Neuron (in vitro differentiated cells): Measurements from ENCODE around the gene GATA3.

Experiments
- H2AFZ ChIP-seq: one replicate; pipeline ENCODE4 v1.6.1; 2013; ENCODE audit warnings: low read depth, mild to moderate bottlenecking, inconsistent platforms, low read length, moderate library complexity
- H3K27me3 ChIP-seq: one replicate; pipeline ENCODE4 v1.6.1; 2013; ENCODE audit warnings: low read length; ENCODE audit not compliant: insufficient read depth
- H3K36me3 ChIP-seq: one replicate; pipeline ENCODE4 v1.6.1; 2013; ENCODE audit warnings: low read length; ENCODE audit not compliant: insufficient read depth
- H3K4me1 ChIP-seq: one replicate; pipeline ENCODE4 v1.6.1; 2013; ENCODE audit warnings: low read length; ENCODE audit not compliant: insufficient read depth
- H3K4me3 ChIP-seq: 2 replicates; pipeline ENCODE4 v1.5.1; 2013; ENCODE audit warnings: mild to moderate bottlenecking, low read length, moderate library complexity
- H3K9me3 ChIP-seq: one replicate; pipeline ENCODE4 v1.6.1; 2013; ENCODE audit warnings: low read length

GATA3 gene

DNA sequence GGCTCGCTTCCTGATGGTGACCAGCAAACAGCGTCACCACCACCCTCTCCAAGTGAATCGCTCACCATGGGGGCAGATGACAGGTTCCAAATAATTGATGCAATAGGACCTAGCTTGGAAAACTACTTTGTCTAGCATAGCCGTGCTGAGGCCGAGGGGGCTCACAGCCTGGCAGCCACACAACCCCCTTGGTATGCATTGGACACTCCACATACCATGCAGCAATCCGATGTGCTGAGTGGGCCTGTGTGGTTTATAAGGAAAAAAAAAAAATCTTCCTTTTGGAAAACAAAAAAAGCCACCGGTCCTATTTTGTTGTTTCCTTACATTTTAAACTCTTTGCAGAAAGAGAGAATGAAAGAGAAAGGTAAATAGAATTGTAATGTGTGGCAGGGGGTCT lies 15.1 kb downstream of the GATA3 start:
- Histone ChIP-seq H3K27me3 (peaks cover 37% of the 10 kb centered on the region), H3K36me3 (no peaks in the 10 kb centered on the region), H2AFZ (no peak overlapping the region), H3K9me3 (peaks cover 3% of the 10 kb centered on the region), H3K4me1 (no peaks in the 10 kb centered on the region), H3K4me3 (no peak overlapping the region)

DNA sequence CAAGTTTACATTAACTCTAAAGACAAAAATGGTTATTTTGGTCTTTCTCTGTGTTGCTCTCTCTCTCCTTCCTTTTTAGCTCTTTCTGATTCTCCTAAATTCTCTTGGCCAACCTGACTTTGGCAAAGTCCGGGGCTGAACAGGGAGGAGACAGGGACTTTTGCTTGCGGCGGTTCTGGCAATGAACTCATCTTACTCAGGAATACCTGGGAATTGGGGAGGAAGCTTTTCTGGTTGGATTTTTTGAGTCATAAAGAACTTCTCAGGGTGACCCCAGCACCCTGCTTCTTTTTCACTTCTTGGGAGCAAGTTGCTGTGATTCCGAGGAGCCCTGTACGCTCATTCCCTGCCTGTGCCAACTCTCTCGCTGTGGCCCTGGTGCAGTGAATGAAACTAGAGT lies 16.0 kb downstream of the GATA3 start:
- H3K4me1 ChIP-seq = peaks cover 2% of the 10 kb centered on the region
- no peak overlapping the region for H2AFZ ChIP-seq
- H3K36me3 ChIP-seq = no peaks in the 10 kb centered on the region
- H3K9me3 ChIP-seq = peaks cover 3% of the 10 kb centered on the region
- H3K27me3 ChIP-seq = peaks cover 39% of the 10 kb centered on the region
- no peak overlapping the region for H3K4me3 ChIP-seq

DNA sequence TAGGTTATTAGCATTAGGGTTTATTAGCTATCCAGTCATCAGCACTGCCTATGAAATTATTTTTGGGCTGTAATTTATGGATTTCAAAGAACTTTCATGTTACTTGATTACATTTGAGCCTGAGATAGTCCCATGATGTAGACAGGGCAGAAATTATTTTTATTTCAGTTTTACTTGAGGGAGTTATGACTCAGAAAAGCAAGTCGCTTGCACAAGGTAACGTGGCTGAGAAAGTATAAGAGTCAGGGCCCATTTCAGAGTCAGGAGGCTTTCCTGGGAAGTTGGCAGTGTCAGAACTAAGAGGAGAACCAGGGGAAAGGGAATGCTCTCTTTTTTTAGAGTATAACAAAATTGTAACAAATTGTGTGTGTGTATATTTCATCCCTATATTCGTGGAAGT lies 16.5 kb downstream of the GATA3 start:
- peaks cover 42% of the 10 kb centered on the region for H3K27me3 ChIP-seq
- no peak overlapping the region for H3K4me3 ChIP-seq
- H2AFZ ChIP-seq = no peak overlapping the region
- no peaks in the 10 kb centered on the region for H3K36me3 ChIP-seq
- H3K9me3 ChIP-seq = peaks cover 3% of the 10 kb centered on the region
- peaks cover 7% of the 10 kb centered on the region for H3K4me1 ChIP-seq

- no peak overlapping the region for H3K4me3 ChIP-seq
- no peaks in the 10 kb centered on the region for H3K36me3 ChIP-seq
- H3K4me1 ChIP-seq = peaks cover 7% of the 10 kb centered on the region
- H2AFZ ChIP-seq = no peak overlapping the region
- H3K27me3 ChIP-seq = peaks cover 36% of the 10 kb centered on the region
- peaks cover 3% of the 10 kb centered on the region for H3K9me3 ChIP-seq
Observed at GRCh38 chr10:8071666-8072065, 17.2 kb downstream of the GATA3 start.

- H2AFZ ChIP-seq = no peak overlapping the region
- H3K4me3 ChIP-seq = no peak overlapping the region
- H3K9me3 ChIP-seq = peaks cover 3% of the 10 kb centered on the region
- H3K4me1 ChIP-seq = peaks cover 7% of the 10 kb centered on the region
- H3K27me3 ChIP-seq = peaks cover 31% of the 10 kb centered on the region
- H3K36me3 ChIP-seq = no peaks in the 10 kb centered on the region
Observed at GRCh38 chr10:8072211-8072610, 17.7 kb downstream of the GATA3 start.

DNA sequence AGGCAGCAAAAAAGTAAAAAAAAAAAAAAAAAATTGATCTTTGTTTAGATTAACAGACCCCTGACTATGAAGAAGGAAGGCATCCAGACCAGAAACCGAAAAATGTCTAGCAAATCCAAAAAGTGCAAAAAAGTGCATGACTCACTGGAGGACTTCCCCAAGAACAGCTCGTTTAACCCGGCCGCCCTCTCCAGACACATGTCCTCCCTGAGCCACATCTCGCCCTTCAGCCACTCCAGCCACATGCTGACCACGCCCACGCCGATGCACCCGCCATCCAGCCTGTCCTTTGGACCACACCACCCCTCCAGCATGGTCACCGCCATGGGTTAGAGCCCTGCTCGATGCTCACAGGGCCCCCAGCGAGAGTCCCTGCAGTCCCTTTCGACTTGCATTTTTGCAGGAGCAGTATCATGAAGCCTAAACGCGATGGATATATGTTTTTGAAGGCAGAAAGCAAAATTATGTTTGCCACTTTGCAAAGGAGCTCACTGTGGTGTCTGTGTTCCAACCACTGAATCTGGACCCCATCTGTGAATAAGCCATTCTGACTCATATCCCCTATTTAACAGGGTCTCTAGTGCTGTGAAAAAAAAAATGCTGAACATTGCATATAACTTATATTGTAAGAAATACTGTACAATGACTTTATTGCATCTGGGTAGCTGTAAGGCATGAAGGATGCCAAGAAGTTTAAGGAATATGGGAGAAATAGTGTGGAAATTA lies 19.4 kb downstream of the GATA3 start:
- Histone ChIP-seq H3K9me3 (no peaks in the 10 kb centered on the region), H2AFZ (no peak overlapping the region), H3K36me3 (no peaks in the 10 kb centered on the region), H3K27me3 (peaks cover 30% of the 10 kb centered on the region), H3K4me1 (peaks cover 7% of the 10 kb centered on the region), H3K4me3 (no peak overlapping the region)

DNA sequence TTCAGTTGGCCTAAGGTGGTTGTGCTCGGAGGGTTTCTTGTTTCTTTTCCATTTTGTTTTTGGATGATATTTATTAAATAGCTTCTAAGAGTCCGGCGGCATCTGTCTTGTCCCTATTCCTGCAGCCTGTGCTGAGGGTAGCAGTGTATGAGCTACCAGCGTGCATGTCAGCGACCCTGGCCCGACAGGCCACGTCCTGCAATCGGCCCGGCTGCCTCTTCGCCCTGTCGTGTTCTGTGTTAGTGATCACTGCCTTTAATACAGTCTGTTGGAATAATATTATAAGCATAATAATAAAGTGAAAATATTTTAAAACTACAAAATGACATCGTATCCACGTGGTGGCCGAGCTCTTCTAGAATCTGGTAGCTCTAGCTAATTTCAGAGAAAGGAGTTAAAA lies 20.4 kb downstream of the GATA3 start:
- H3K4me1 ChIP-seq = peaks cover 7% of the 10 kb centered on the region
- H3K9me3 ChIP-seq = no peaks in the 10 kb centered on the region
- no peaks in the 10 kb centered on the region for H3K36me3 ChIP-seq
- peaks cover 24% of the 10 kb centered on the region for H3K27me3 ChIP-seq
- H2AFZ ChIP-seq = no peak overlapping the region
- H3K4me3 ChIP-seq = no peak overlapping the region

DNA sequence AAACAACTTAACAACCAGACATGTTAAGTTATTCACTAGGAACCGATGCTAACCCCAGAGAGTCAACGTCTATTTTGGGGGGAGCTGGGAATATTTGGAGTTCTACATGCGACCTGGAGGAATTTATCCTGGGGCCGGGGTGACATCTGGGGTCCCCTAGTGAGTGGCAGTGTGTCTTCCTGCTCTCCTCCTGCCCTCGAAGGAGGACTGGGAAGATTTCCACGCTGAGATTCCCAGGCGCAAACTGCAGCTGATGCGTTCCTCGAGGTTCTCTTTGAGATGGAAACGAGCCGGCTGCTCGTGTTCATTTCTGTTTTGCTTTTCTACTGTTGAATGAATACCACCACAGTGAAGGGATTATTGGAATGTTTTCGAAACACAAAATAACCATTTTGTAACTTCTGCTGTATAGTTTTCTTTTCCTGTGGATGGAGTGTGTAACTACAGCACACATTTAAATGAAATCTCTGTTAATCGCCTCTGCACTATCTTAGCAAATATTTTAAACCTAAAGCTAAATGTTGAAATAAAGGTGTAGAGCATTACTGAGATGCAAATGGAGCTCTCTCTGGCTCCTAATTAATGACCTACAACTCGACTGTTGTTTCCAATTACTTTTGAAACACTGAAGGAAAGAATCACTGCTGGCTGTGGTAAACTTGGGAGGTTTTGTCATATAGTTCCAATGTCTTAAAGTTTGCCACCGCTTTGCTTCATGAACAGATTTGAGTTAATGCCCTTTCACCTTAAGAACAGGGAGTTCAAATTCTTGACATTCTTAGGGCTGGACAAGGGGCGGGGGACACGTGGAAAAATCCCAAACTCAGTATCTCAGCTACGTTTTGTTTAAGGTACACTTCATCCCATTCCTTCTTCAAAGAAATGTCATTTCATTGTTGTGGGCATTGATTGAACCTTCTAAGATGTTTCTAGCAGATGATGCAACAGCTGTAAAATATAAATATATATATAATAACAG lies 21.1 kb downstream of the GATA3 start:
- no peaks in the 10 kb centered on the region for H3K9me3 ChIP-seq
- no peak overlapping the region for H3K4me3 ChIP-seq
- no peaks in the 10 kb centered on the region for H3K36me3 ChIP-seq
- no peak overlapping the region for H2AFZ ChIP-seq
- peaks cover 23% of the 10 kb centered on the region for H3K27me3 ChIP-seq
- H3K4me1 ChIP-seq = peaks cover 7% of the 10 kb centered on the region

GRCh38 chr10:8076933-8077332 lies 22.4 kb downstream of the GATA3 start:
- Histone ChIP-seq H3K36me3 (no peaks in the 10 kb centered on the region), H3K4me3 (no peak overlapping the region), H3K4me1 (peaks cover 7% of the 10 kb centered on the region), H3K27me3 (peaks cover 17% of the 10 kb centered on the region), H2AFZ (no peak overlapping the region), H3K9me3 (no peaks in the 10 kb centered on the region)

GRCh38 chr10:8078027-8078426 lies 23.5 kb downstream of the GATA3 start:
- H2AFZ ChIP-seq = no peak overlapping the region
- no peaks in the 10 kb centered on the region for H3K9me3 ChIP-seq
- H3K4me1 ChIP-seq = peaks cover 7% of the 10 kb centered on the region
- H3K4me3 ChIP-seq = no peak overlapping the region
- H3K27me3 ChIP-seq = peaks cover 13% of the 10 kb centered on the region
- H3K36me3 ChIP-seq = no peaks in the 10 kb centered on the region

DNA sequence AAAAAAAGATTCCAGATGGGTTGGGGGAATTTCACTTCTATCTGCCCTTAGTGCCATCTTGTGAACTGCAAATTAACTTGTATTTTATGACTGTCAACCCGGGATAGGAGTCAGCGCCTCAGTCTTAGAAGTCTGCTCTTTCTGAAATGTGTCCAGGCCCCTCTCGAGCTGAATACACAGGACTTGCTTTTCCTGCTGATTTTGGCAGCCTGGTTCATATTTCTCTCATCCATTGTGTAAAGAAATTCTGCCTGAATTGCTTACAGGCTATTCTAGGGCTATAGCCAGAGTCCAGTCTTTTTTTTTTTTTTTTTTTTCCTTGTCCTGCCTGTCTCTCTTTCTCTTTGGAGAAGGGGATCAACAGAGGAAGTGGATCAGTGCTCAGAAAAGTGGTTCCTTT lies 24.6 kb downstream of the GATA3 start:
- no peaks in the 10 kb centered on the region for H3K36me3 ChIP-seq
- no peak overlapping the region for H2AFZ ChIP-seq
- H3K4me1 ChIP-seq = peaks cover 7% of the 10 kb centered on the region
- no peak overlapping the region for H3K4me3 ChIP-seq
- H3K27me3 ChIP-seq = peaks cover 13% of the 10 kb centered on the region
- H3K9me3 ChIP-seq = no peaks in the 10 kb centered on the region

GRCh38 chr10:8084799-8085198 lies 30.3 kb downstream of the GATA3 start:
- Histone ChIP-seq H3K27me3 (peaks cover 2% of the 10 kb centered on the region), H3K9me3 (no peaks in the 10 kb centered on the region), H2AFZ (no peak overlapping the region), H3K4me1 (no peaks in the 10 kb centered on the region), H3K36me3 (no peaks in the 10 kb centered on the region), H3K4me3 (no peak overlapping the region)

DNA sequence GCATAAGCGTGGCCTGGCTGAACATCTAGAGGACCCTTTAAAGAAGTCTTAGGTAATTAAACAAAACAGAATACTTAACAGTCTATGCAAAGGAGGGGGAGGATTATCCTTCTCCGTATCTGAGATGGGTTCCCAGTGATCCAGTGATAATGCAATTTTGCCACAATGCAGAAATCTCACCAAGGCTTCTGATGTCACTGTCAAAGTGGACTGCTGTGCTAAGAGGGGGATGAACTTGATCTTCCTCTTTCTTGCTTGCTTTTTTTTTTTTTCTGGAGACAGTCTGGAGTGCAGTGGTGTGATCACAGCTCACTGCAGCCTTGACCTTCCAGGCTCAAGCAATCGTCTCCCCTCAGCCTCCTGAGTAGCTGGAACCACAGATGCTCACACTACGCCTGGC lies 30.8 kb downstream of the GATA3 start:
- no peak overlapping the region for H3K4me3 ChIP-seq
- H3K9me3 ChIP-seq = no peaks in the 10 kb centered on the region
- H3K4me1 ChIP-seq = no peaks in the 10 kb centered on the region
- H3K27me3 ChIP-seq = peaks cover 2% of the 10 kb centered on the region
- no peak overlapping the region for H2AFZ ChIP-seq
- no peaks in the 10 kb centered on the region for H3K36me3 ChIP-seq
